ENCODE data around the gene CD209. TPM values are rescaled to one million over a fixed set of nuclear protein-coding genes. Genes with fewer than 3 reads are reported as not detected.

The CD209 gene
- total and polyA plus RNA-seq, 2 donors (not counting 3 experiments of a cell fraction or from before 2014, with no cell fraction given): not detected

GRCh38 chr19:7725791-7726190 lies 21.5 kb downstream of the CD209 start:
- H3K27me3 ChIP-seq (ENCODE audit: control insufficient read depth in 2 of 2, insufficient read depth in 2 of 2, low read length in 2 of 2): peaks cover 25 to 26% of the 10 kb centered on the region in 2 experiments
- no peaks in the 10 kb centered on the region for H3K9me1 ChIP-seq (replicated peaks; ENCODE audit: control insufficient read depth, extremely low read depth, insufficient read depth, low read length)
- TF ChIP-seq JUN (IDR thresholded peaks at IDR 0.05; ENCODE audit: borderline replicate concordance, insufficient read depth, insufficient read length, low read depth) (no peak), POLR2AphosphoS5 (IDR thresholded peaks at IDR 0.05; ENCODE audit: insufficient read depth, low read depth, low read length) (no peak), FOS (IDR thresholded peaks at IDR 0.05; ENCODE audit: borderline replicate concordance, insufficient read depth, low read length) (no peak), MYC (IDR thresholded peaks at IDR 0.05; ENCODE audit: low read depth, low read length) (no peak), MAX (IDR thresholded peaks at IDR 0.05; ENCODE audit: insufficient read depth, insufficient read length) (no peak), POLR2A (IDR thresholded peaks at IDR 0.05; ENCODE audit: low read depth, low read length) (no peak), EZH2 (IDR thresholded peaks at IDR 0.05; ENCODE audit: borderline replicate concordance, low read depth, low read length, severe bottlenecking) (no peak), CTCF (IDR thresholded peaks at IDR 0.05; ENCODE audit: extremely low read depth in 1 of 2, insufficient read depth in 1 of 2, low read depth in 1 of 2, low read length in 2 of 2) (no peak)
- DNase-seq (ENCODE audit: low read depth, low spot score) (no peak), FAIRE-seq (no peak)
- BruUV-seq (replicated peaks): no TSS peak
- intact Hi-C loops (cut with micrococcal nuclease): no loop called here
- H4K20me1 ChIP-seq (replicated peaks; ENCODE audit: control insufficient read depth, extremely low read depth, insufficient read depth, low read length): no peaks in the 10 kb centered on the region
- ChIA-PET CTCF (interaction anchor here (1.2 to 1.5 kb wide), 4 partner anchors 12 to 371 kb away, joined by 3 to 4 read pairs (median 3); no protein-coding TSS in a partner anchor), POLR2A (no interaction called here)
- no peak overlapping the region for H3K4me3 ChIP-seq (replicated peaks in 1 of 3; ENCODE audit: insufficient read depth in 1 of 3, low read depth in 1 of 3, low read length in 3 of 3)
- H3K9me3 ChIP-seq (replicated peaks; ENCODE audit: control insufficient read depth, insufficient read depth, low read length): no peaks in the 10 kb centered on the region
- H2AFZ ChIP-seq (ENCODE audit: low read depth, low read length): no peak overlapping the region
- dilution Hi-C loops (cut with MboI; ENCODE audit: extremely low pct_ligation_motif_present, low sequenced_read_pairs): no loop called here
- no peak overlapping the region for H3K4me2 ChIP-seq (ENCODE audit: insufficient read depth, low read length)
- no peak overlapping the region for H3K27ac ChIP-seq (ENCODE audit: insufficient read depth, low read depth, low read length)
- no peaks in the 10 kb centered on the region for H3K4me1 ChIP-seq (ENCODE audit: control insufficient read depth, extremely low read depth, insufficient read depth, low read length)
- no peaks in the 10 kb centered on the region for H3K79me2 ChIP-seq (ENCODE audit: control insufficient read depth, insufficient read depth, low read length)
- no peak overlapping the region for H3K9ac ChIP-seq (replicated peaks; ENCODE audit: extremely low read depth, insufficient read depth, low read length)
- no peaks in the 10 kb centered on the region for H3K36me3 ChIP-seq (ENCODE audit: control insufficient read depth in 2 of 2, extremely low read depth in 1 of 2, insufficient read depth in 2 of 2, low read length in 2 of 2)

Measured in endothelial cell of umbilical vein (primary cell).